HepG2 (cell line): ENCODE data around the gene PTPRE. TPM values are rescaled to one million over a fixed set of nuclear protein-coding genes. Genes with fewer than 3 reads are reported as not detected.

Experiments used
- ATAC-seq: fragments of 200-7000 bp; cut with Tn5 transposase; 3 replicates; pipeline ENCODE4 v1.9.1; 2020; ENCODE audit warnings: mild to moderate bottlenecking, moderate library complexity
- BruUV-seq: library from RNA; stranded (reverse); fragments of 400-500 nt; replicated peaks from 2 replicates; lab custom pipeline; 2021; lab: Mats Ljungman, UMichigan
- CTCF ChIA-PET: fragments of 300-600 bp; formaldehyde crosslinking; extraction: SDS; loops from one replicate; lab custom pipeline; 2021; ENCODE audit warnings: low total read pairs, inconsistent platforms, low intra/inter-chr PET ratio; lab: Yijun Ruan, JAX
- POLR2A ChIA-PET: fragments of 350-600 bp; sonication (Branson Sonifier 250); formaldehyde crosslinking; loops from one replicate; lab custom pipeline; 2020; ENCODE audit warnings: antibody characterized with exemption, inconsistent platforms; lab: Yijun Ruan, JAX
- DNase-seq: peaks from one replicate; pipeline ENCODE4 v3.0.0-alpha.2; 2015; ENCODE audit warnings: low spot score
- FAIRE-seq: peaks from 3 replicates; lab custom pipeline; 2011; peaks lifted over from hg19 to GRCh38; lab: Jason Lieb, UNC
- H2AFZ ChIP-seq: one replicate; pipeline ENCODE4 v1.6.1; 2011; ENCODE audit warnings: low read length, inconsistent platforms
- H3K27ac ChIP-seq: fragments of 300-600 bp; 3 replicates; pipeline ENCODE4 v1.8.0; 2011; ENCODE audit warnings: mixed run types, mild to moderate bottlenecking, mixed read lengths, low read length, inconsistent platforms; ENCODE audit not compliant: insufficient read depth; ENCODE audit errors: extremely low read length
- H3K27me3 ChIP-seq, 2 experiments: fragments of 200-600 bp in 1 of 2; 2 replicates in 1 of 2; 3 replicates in 1 of 2; pipeline versions ENCODE4 v1.6.0 to v1.8.0; 2011; ENCODE audit warnings: low read length in 2 of 2, mild to moderate bottlenecking in 2 of 2, moderate library complexity in 2 of 2, inconsistent platforms in 1 of 2; ENCODE audit not compliant: insufficient read depth in 2 of 2, control insufficient read depth in 1 of 2
- H3K36me3 ChIP-seq, 2 experiments: fragments of 200-600 bp in 1 of 2; replicated peaks in 1 of 2; 2 replicates in 1 of 2; 3 replicates in 1 of 2; pipeline versions ENCODE4 v1.5.1 to v1.8.0; 2011; ENCODE audit warnings: low read length in 2 of 2, inconsistent platforms in 1 of 2; ENCODE audit not compliant: insufficient read depth in 2 of 2, control insufficient read depth in 1 of 2
- H3K4me1 ChIP-seq: 2 replicates; pipeline ENCODE4 v1.5.1; 2012; ENCODE audit warnings: low read length, inconsistent platforms; ENCODE audit not compliant: insufficient read depth
- H3K4me2 ChIP-seq: 2 replicates; pipeline ENCODE4 v1.6.0; 2011; ENCODE audit warnings: low read depth, low read length, inconsistent platforms
- H3K4me3 ChIP-seq, 3 experiments: fragments of 200-600 bp in 1 of 3; sonication (generic), shearing (Covaris generic) in 1 of 3; replicated peaks in 1 of 3; 2 replicates each; pipeline ENCODE4 v1.5.1; 2011 to 2016; ENCODE audit warnings: low read length in 3 of 3, inconsistent platforms in 2 of 3, low read depth in 2 of 3, mild to moderate bottlenecking in 2 of 3, control low read depth in 1 of 3, mixed read lengths in 1 of 3; ENCODE audit not compliant: insufficient read depth in 1 of 3
- H3K79me2 ChIP-seq: one replicate; pipeline ENCODE4 v1.6.1; 2011; ENCODE audit warnings: low read length, inconsistent platforms; ENCODE audit not compliant: insufficient read depth
- H3K9ac ChIP-seq: 2 replicates; pipeline ENCODE4 v1.6.0; 2011; ENCODE audit warnings: mild to moderate bottlenecking, low read depth, low read length, inconsistent platforms; ENCODE audit not compliant: insufficient read depth
- H3K9me3 ChIP-seq: 2 replicates; pipeline ENCODE4 v1.5.1; 2012; ENCODE audit warnings: mild to moderate bottlenecking, low read length
- H4K20me1 ChIP-seq: 2 replicates; pipeline ENCODE4 v1.6.0; 2011; ENCODE audit warnings: inconsistent platforms, mild to moderate bottlenecking, low read length, moderate library complexity; ENCODE audit not compliant: insufficient read depth
- BCL6 ChIP-seq: IDR thresholded peaks from 2 replicates; pipeline ENCODE4 v1.6.1; 2016; ENCODE audit warnings: missing genetic modification reagents, missing compliant biosample characterization
- CHD2 ChIP-seq: IDR thresholded peaks from 2 replicates; pipeline ENCODE4 v1.6.1; 2011; ENCODE audit warnings: low read depth, low read length, improper control_type of control experiment
- CHD4 ChIP-seq: fragments of 200-600 bp; sonication (generic); IDR thresholded peaks from 2 replicates; pipeline ENCODE4 v1.7.0; 2017; ENCODE audit warnings: mild to moderate bottlenecking, low read length, borderline replicate concordance
- DPF2 ChIP-seq: sonication (generic); formaldehyde crosslinking; IDR thresholded peaks from 2 replicates; pipeline ENCODE4 v1.4.0; 2020; ENCODE audit warnings: mild to moderate bottlenecking, low read depth, missing genetic modification reagents, borderline replicate concordance
- HOMEZ ChIP-seq: IDR thresholded peaks from 2 replicates; pipeline ENCODE4 v1.6.1; 2016; ENCODE audit warnings: low read depth
- KMT2B ChIP-seq: IDR thresholded peaks from 2 replicates; pipeline ENCODE4 v1.6.1; 2016; ENCODE audit warnings: missing genetic modification reagents, missing compliant biosample characterization
- MAFF ChIP-seq: IDR thresholded peaks from 2 replicates; pipeline ENCODE4 v1.6.1; 2011; ENCODE audit warnings: low read depth, low read length, improper control_type of control experiment
- MAFK ChIP-seq, 2 experiments: IDR thresholded peaks in 1 of 2; conservative IDR thresholded peaks in 1 of 2; 2 replicates each; pipeline ENCODE4 v1.6.1; 2011; ENCODE audit warnings: improper control_type of control experiment in 2 of 2, low read length in 2 of 2
- PLSCR1 ChIP-seq: sonication (generic); formaldehyde crosslinking; IDR thresholded peaks from 2 replicates; pipeline ENCODE4 v1.5.0; 2020; ENCODE audit warnings: missing genetic modification reagents, mild to moderate bottlenecking, borderline replicate concordance
- SMAD9 ChIP-seq: sonication (generic); formaldehyde crosslinking; IDR thresholded peaks from 2 replicates; pipeline ENCODE4 v1.5.1; 2020; ENCODE audit warnings: mild to moderate bottlenecking, missing genetic modification reagents
- ZNF281 ChIP-seq: sonication (generic); formaldehyde crosslinking; IDR thresholded peaks from 2 replicates; pipeline ENCODE4 v1.4.0; 2020; ENCODE audit warnings: missing genetic modification reagents, borderline replicate concordance
- ZNF530 ChIP-seq: sonication (generic); formaldehyde crosslinking; IDR thresholded peaks from 2 replicates; pipeline ENCODE4 v1.5.0; 2020; ENCODE audit warnings: low read depth, mild to moderate bottlenecking, missing genetic modification reagents
- ZNF577 ChIP-seq: sonication (generic); formaldehyde crosslinking; IDR thresholded peaks from 2 replicates; pipeline ENCODE4 v1.4.0; 2020; ENCODE audit warnings: mild to moderate bottlenecking, low read depth, missing genetic modification reagents, borderline replicate concordance
- ZNF704 ChIP-seq: sonication (generic); formaldehyde crosslinking; IDR thresholded peaks from 2 replicates; pipeline ENCODE4 v1.8.1; 2023; ENCODE audit warnings: mild to moderate bottlenecking, inconsistent platforms, moderate library complexity, missing genetic modification reagents, borderline replicate concordance
- WGBS: methylation state at CpG from one replicate; pipeline ENCODE4 v1.1.6; 2017; ENCODE audit warnings: low lambda C conversion rate; 5-methylcytosine and 5-hydroxymethylcytosine counted together
- in situ Hi-C: cut with HindIII; loops from 2 replicates; pipeline ENCODE4 v1.10.0; 2017; ENCODE audit warnings: low pct_unique_long_range_greater_than_20kb; ENCODE audit not compliant: extremely low pct_ligation_motif_present
- intact Hi-C: fragments of 100-400 bp; cut with micrococcal nuclease; formaldehyde crosslinking; loops from one replicate; pipeline ENCODE4 v1.10.0; 2022; ENCODE audit not compliant: unreplicated experiment
- polyA plus RNA-seq, 8 experiments: library from polyadenylated mRNA; depleted of rRNA in 3 of 8; stranded (reverse) in 7 of 8; unstranded in 1 of 8; fragments of >200 nt; fragmentation: Illumina TruSeq in 4 of 8; extraction: Trizol in 4 of 8; gene quantifications; 2 replicates each; pipeline versions ENCODE4 v1.2.1 to v1.2.3, GENCODE V29; 2011 to 2016; ENCODE audit warnings: low read depth in 4 of 8, missing spikeins in 1 of 8, mixed read lengths in 1 of 8; ENCODE audit not compliant: insufficient read depth in 1 of 8
- total RNA-seq, 5 experiments: library from RNA; depleted of rRNA; stranded (reverse); fragments of >200 nt; fragmentation: Illumina TruSeq; extraction: Trizol; gene quantifications; 2 replicates each; pipeline ENCODE4 v1.2.3, GENCODE V29; 2016; ENCODE audit warnings: low read depth in 1 of 5

The PTPRE gene
- total and polyA plus RNA-seq, 2 of the 13 experiments (the other 11 are each of a cell fraction or from before 2014, with no cell fraction given), result 0.01 to 0.02 TPM

- no peak overlapping the region for H3K4me2 ChIP-seq
- H3K27ac ChIP-seq, result no peak overlapping the region
- WGBS, result 30% methylated on average over 4 of the region's 4 CpGs
- in situ Hi-C loops, result no loop called here
- no peaks in the 10 kb centered on the region for H3K9me3 ChIP-seq
- H3K79me2 ChIP-seq, result no peaks in the 10 kb centered on the region
- ChIA-PET POLR2A (no interaction called here), CTCF (no interaction called here)
- no peak overlapping the region for H3K9ac ChIP-seq
- H3K4me3 ChIP-seq, result no peak overlapping the region
- no peaks in the 10 kb centered on the region for H4K20me1 ChIP-seq
- ATAC-seq, result no peak
- peaks cover 7 to 49% of the 10 kb centered on the region in 2 experiments; a peak in 4 of 5 replicates for H3K27me3 ChIP-seq
- no TSS peak for BruUV-seq
- no peaks in the 10 kb centered on the region for H3K36me3 ChIP-seq
- no peak for TF ChIP-seq CHD4
- TF ChIP-seq PLSCR1 (CRISPR knock-in tag), result no peak
- no peak for TF ChIP-seq CHD2
- no peak for TF ChIP-seq SMAD9 (CRISPR knock-in tag)
- TF ChIP-seq DPF2, result no peak
- TF ChIP-seq MAFK (conservative IDR thresholded peaks at IDR 0.05 in 1 of 2, IDR thresholded peaks at IDR 0.05 in 1 of 2; ENCODE audit: low read length in 2 of 2), result peak; percentile 97 to 99
- no peak for TF ChIP-seq BCL6 (CRISPR knock-in tag)
- TF ChIP-seq ZNF577, result no peak
- TF ChIP-seq ZNF704 (CRISPR knock-in tag), result no peak
- TF ChIP-seq MAFF, result peak; percentile 98
- TF ChIP-seq ZNF281 (CRISPR knock-in tag), result no peak
- no peak for TF ChIP-seq HOMEZ
- TF ChIP-seq KMT2B, result no peak
- no peak for TF ChIP-seq ZNF530 (CRISPR knock-in tag)
- no peak overlapping the region for H2AFZ ChIP-seq
- DNase-seq, result no peak
- no peaks in the 10 kb centered on the region for H3K4me1 ChIP-seq
- intact Hi-C loops, result no loop called here
- no peak for FAIRE-seq
Observed at GRCh38 chr10:128026615-128027300, 119.9 kb downstream of the PTPRE start.
